ENCODE data around the gene PCDHB1.

- TF ChIP-seq CTCF (IDR thresholded peaks at IDR 0.05) (no peak), ZNF121 (CRISPR knock-in tag; IDR thresholded peaks at IDR 0.05) (no peak), GRHL2 (CRISPR knock-in tag; IDR thresholded peaks at IDR 0.05; ENCODE audit: insufficient replicate concordance, severe bottlenecking) (no peak), CDX4 (CRISPR knock-in tag; IDR thresholded peaks at IDR 0.05; ENCODE audit: borderline replicate concordance) (no peak), MAX (CRISPR knock-in tag; IDR thresholded peaks at IDR 0.05) (no peak), NFYB (CRISPR knock-in tag; conservative IDR thresholded peaks at IDR 0.05; ENCODE audit: low read depth) (no peak), GABPB1 (CRISPR knock-in tag; IDR thresholded peaks at IDR 0.05) (no peak), NR3C1 (CRISPR knock-in tag; conservative IDR thresholded peaks at IDR 0.05; ENCODE audit: low read depth) (no peak), TEAD1 (CRISPR knock-in tag; IDR thresholded peaks at IDR 0.05) (no peak)
These were observed 54.2 kb downstream of the PCDHB1 start for GRCh38 chr5:141105350-141105749.
